HTERT RPE-1 (cell line): ENCODE data around the gene MAGEA10.
"Not testable (repeated sequence)": the region's sequence is repeated elsewhere in the genome, so short reads cannot be mapped to it uniquely, and the experiment has no call there.

ENCODE experiments used
- in situ Hi-C: fragments of 300-500 bp; cut with MboI; formaldehyde crosslinking; loops from 4 replicates; pipeline ENCODE4 v1.14.3; 2020; ENCODE audit warnings: low sequenced_read_pairs

MAGEA10 gene

GRCh38 chrX:152138388-152138784 is at the start of gene MAGEA10:
Gene MAGEA10 (minus strand): TSS chrX:152138577. CDS start chrX:152135620, 2,957 bp downstream.
- in situ Hi-C loops, result no loop called here

GRCh38 chrX:152177497-152178269 is 39.3 kb upstream of the MAGEA10 start:
- in situ Hi-C loops, result no loop called here

GRCh38 chrX:152177052-152177451 is 38.7 kb upstream of the MAGEA10 start:
- in situ Hi-C loops, result no loop called here

DNA sequence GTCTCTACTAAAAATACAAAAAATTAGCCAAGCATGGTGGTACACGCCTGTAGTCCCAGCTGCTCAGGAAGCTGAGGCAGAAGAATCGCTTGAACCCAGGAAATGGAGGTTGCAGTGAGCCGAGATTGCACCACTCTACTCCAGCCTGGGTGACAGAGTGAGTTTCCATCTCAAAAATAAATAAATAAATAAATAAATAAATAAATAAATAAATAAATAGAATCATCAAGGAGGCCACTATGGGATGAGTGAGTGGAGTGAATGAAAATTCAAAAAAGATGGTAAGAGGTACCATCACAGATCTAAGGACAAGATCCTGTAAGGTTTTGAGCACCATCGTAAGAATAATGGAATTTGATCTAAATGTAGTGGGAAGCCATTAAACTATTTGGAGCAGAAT is 37.5 kb upstream of the MAGEA10 start:
- in situ Hi-C loops, result not testable (repeated sequence)

GRCh38 chrX:152173923-152174322 is 35.5 kb upstream of the MAGEA10 start:
- in situ Hi-C loops, result not testable (repeated sequence)

DNA sequence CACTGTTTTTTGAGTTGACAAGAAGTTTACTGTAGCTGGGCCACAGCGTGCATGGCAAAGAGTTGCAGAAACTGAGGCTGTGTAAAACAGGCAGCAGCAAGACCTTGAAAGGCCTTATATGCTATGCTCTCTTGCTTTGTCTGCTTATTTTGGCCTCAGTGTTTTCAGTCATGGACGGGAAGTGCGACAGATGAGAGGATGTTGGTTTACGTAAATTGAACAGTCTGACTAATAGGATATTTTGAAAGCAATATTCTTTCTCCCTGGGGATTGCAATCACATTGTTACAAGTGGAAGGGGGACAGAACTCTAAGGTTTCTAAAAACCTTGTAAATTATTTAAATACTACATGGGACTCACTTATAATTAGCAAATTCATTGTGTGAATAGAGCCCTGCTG is 32.2 kb upstream of the MAGEA10 start:
- in situ Hi-C loops, result no loop called here

- in situ Hi-C loops, result no loop called here
Measured at GRCh38 chrX:152165033-152165743, 26.8 kb upstream of the MAGEA10 start.

- in situ Hi-C loops, result no loop called here
Measured at GRCh38 chrX:152157042-152157441, 18.7 kb upstream of the MAGEA10 start.

DNA sequence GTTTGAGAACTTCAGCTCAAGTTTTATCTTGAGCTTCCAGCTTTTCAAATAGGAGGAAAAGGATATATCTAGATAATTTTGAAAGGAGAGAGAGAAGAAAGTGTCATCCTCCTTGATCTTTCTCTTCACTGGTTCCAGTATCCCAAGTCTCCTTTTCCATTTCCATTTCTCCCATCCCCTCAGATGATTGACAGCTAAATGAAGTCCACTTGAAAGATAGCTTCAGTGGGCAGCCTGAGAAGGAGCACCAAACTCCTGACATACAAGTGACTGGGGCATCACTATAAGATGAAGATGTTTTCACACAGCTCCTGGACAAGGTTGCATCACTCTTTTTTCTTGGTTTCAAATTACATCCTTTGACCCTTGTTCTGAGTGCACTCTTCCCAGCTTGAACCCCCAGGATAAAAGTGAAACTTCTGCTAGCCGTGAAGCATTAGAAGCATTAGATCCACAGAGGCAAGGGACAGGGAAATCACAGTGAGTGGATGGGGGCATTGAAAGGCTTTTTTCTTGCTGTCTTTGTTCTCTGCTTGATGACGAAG is 17.5 kb upstream of the MAGEA10 start:
- in situ Hi-C loops, result no loop called here

DNA sequence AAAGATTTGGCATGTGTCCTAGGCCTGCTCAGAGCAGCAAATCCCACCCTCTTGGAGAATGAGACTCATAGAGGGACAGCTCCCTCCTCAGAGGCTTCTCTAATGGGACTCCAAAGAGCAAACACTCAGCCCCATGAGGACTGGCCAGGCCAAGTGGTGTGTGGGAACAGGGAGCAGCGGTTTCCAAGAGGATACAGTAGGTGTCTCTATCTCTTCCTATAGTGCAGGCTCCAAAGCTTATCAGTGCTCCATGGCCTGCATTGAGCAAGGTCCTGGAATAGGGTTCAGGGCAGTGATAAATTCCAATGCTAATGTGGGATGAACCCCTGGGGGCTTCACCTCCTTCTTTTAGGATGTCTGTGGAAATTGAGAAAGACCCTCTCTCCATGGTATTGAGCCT is 15.7 kb upstream of the MAGEA10 start:
- in situ Hi-C loops, result no loop called here

DNA sequence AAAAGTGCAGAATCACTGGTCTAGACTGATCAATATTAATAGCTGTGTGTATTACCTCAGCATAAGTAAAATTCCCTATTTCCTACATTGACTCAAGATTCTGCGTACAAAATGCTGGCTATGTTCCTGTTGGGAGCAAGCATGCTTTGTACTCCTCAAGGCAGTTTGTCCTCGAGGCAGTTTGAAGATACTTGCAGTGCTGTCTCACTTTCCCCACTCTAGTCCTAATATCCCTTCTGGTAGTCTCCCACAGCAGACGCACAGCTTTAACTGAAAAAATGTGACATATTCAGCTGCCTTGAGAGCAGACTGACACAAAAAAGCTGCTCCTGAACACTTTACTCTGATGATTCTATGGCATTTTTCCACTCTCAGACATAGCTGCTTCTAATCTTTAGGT is 12.9 kb upstream of the MAGEA10 start:
- in situ Hi-C loops, result no loop called here

DNA sequence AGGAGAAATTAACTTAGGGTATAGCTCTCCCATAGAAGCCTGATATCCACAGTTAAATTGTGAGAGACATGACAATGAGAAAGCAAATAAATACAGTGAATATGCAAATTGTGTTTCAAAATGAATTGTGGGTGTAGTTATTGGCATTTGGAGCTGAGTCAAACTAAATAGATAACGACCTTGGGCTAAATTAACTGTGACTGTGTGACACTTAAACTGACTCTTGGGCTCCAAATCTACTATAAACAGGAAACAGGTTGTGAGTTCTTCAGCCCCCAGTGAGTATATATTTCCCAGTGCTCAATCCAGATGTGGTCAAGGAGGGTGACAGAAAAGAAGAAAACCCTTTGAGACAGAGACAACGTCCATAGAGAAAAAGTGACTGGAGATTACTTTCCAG is 11.3 kb upstream of the MAGEA10 start:
- in situ Hi-C loops, result no loop called here

- in situ Hi-C loops, result no loop called here
Measured at GRCh38 chrX:152139589-152139988, 1.2 kb upstream of the MAGEA10 start.

- in situ Hi-C loops, result no loop called here
Measured at GRCh38 chrX:152137771-152138387, 498 bp downstream of the MAGEA10 start.

- in situ Hi-C loops, result no loop called here
Measured at GRCh38 chrX:152136312-152136711, 2.1 kb downstream of the MAGEA10 start.

GRCh38 chrX:152131525-152131924 is 6.9 kb downstream of the MAGEA10 start:
- in situ Hi-C loops, result no loop called here

DNA sequence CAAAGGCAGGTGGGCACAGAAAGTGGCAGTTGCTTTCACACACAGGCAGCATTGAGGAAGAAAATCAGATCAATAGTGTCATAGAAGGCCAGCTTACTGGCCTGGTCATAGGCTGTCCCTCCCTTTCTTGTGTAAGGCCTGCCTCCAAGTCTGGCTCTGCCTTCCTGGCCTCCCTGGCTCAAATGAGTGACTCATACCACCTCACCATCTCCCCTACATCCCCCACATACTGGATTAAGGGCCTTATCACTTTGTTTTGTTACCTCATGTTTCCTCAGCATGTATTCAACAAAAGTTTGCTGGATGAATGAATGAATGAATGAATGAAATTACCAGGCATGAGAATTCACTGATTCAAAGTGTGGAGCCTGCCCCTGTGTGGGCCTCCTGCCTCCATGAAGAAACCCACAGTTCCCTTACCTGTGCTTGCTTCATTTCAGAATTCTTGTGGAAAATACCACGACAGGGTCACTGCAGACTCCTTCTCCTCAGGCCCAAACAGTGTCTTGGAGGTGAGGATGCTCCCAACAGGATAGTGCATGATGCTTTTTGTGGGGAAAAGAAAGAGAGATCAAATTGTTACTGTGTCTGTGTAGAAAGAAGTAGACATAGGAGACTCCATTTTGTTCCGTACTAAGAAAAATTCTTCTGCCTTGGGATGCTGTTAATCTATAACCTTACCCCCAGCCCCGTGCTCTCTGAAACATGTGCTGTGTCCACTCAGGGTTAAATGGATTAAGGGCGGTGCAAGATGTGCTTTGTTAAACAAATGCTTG is 9.1 kb downstream of the MAGEA10 start:
- in situ Hi-C loops, result not testable (repeated sequence)

GRCh38 chrX:152117305-152117704 is 21.1 kb downstream of the MAGEA10 start:
- in situ Hi-C loops, result no loop called here

- in situ Hi-C loops, result no loop called here
Measured at GRCh38 chrX:152108527-152108926, 29.9 kb downstream of the MAGEA10 start.

DNA sequence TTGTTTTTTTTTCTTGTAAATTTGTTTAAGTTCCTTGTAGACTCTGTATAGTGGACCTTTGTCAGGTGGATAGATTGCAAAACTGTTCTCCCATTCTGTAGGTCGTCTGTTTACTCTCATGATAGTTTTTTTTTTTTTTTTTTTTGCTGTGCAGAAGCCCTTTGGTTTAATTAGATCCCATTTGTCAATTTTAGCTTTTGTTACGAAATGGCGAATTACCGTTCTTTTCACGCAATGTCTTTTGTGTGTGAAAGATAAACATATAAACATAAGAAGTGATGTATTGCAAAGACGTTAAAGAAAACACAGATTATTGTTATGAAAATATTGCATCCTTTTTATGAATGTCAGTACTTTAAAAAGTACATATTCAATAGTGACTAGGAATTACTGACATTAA is 34.5 kb downstream of the MAGEA10 start:
- in situ Hi-C loops, result no loop called here

DNA sequence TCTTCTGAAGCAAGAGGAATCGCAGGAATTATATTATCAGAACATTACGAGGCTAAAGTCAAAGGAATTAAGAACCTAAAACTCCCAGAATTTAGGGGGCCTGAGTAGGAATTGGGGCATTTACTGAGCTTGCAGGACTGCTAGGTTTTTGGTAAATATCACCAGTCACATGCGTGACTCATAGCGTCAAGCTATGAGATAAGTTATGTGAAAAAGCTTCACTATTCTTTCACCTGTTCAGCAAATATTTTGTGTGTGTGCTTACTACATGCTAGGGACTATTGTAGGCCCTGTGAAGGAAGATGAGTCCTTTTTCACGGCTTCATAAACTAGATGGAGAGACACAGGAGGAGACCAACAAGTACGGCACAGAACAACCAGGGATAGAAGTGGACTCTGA is 52.2 kb downstream of the MAGEA10 start:
- in situ Hi-C loops, result no loop called here
